ENCODE measurements around the gene SGCE. TPM values are rescaled to one million over a fixed set of nuclear protein-coding genes. Genes with fewer than 3 reads are reported as not detected.

Gene SGCE
- total RNA-seq, 1 experiment from 2014 or later: 56.2 TPM

GRCh38 chr7:94602181-94602580 lies 53.8 kb downstream of the SGCE start:
- H3K4me3 Mint-ChIP-seq (ENCODE audit: unreplicated experiment): no peak overlapping the region
- peaks cover 13% of the 10 kb centered on the region for H3K36me3 Mint-ChIP-seq (ENCODE audit: insufficient read depth, unreplicated experiment)
- TF ChIP-seq, protein P1, sequence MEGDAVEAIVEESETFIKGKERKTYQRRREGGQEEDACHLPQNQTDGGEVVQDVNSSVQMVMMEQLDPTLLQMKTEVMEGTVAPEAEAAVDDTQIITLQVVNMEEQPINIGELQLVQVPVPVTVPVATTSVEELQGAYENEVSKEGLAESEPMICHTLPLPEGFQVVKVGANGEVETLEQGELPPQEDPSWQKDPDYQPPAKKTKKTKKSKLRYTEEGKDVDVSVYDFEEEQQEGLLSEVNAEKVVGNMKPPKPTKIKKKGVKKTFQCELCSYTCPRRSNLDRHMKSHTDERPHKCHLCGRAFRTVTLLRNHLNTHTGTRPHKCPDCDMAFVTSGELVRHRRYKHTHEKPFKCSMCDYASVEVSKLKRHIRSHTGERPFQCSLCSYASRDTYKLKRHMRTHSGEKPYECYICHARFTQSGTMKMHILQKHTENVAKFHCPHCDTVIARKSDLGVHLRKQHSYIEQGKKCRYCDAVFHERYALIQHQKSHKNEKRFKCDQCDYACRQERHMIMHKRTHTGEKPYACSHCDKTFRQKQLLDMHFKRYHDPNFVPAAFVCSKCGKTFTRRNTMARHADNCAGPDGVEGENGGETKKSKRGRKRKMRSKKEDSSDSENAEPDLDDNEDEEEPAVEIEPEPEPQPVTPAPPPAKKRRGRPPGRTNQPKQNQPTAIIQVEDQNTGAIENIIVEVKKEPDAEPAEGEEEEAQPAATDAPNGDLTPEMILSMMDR (IDR thresholded peaks at IDR 0.05; ENCODE audit: insufficient read depth in 1 of 2, low read depth in 1 of 2, low read length in 1 of 2, severe bottlenecking in 1 of 2, unreplicated experiment in 1 of 2): no peak
- Histone ChIP-seq H3K9me3 (no peaks in the 10 kb centered on the region), H3K27me3 (replicated peaks; ENCODE audit: control insufficient read depth, insufficient read depth, low read length) (no peaks in the 10 kb centered on the region), H3K4me1 (no peaks in the 10 kb centered on the region), H3K36me3 (ENCODE audit: control insufficient read depth, insufficient read depth, low read length) (no peaks in the 10 kb centered on the region), H3K4me3 (ENCODE audit: low read depth, low read length) (no peak overlapping the region)
- H3K27ac Mint-ChIP-seq (ENCODE audit: unreplicated experiment): no peak overlapping the region
- peaks cover 9% of the 10 kb centered on the region for H3K9me3 Mint-ChIP-seq (ENCODE audit: unreplicated experiment)
- intact Hi-C loops (cut with micrococcal nuclease; ENCODE audit: unreplicated experiment): no loop called here
- no TSS peak for BruUV-seq (replicated peaks)
- CTCF ChIA-PET: no interaction called here
- POLR2A ChIA-PET: no interaction called here
- no peaks in the 10 kb centered on the region for H3K27me3 Mint-ChIP-seq (ENCODE audit: insufficient read depth, unreplicated experiment)
- no peaks in the 10 kb centered on the region for H3K4me1 Mint-ChIP-seq (ENCODE audit: low read depth, unreplicated experiment)
- no peak for DNase-seq

- H3K36me3 Mint-ChIP-seq (ENCODE audit: insufficient read depth, unreplicated experiment): peaks cover 13% of the 10 kb centered on the region
- H3K9me3 Mint-ChIP-seq (ENCODE audit: unreplicated experiment): peaks cover 2% of the 10 kb centered on the region
- H3K4me3 Mint-ChIP-seq (ENCODE audit: unreplicated experiment): no peak overlapping the region
- POLR2A ChIA-PET: no interaction called here
- CTCF ChIA-PET: no interaction called here
- no peaks in the 10 kb centered on the region for H3K9me3 ChIP-seq
- no peak for DNase-seq
- TF ChIP-seq, protein P1 (IDR thresholded peaks at IDR 0.05; ENCODE audit: insufficient read depth in 1 of 2, low read depth in 1 of 2, low read length in 1 of 2, severe bottlenecking in 1 of 2, unreplicated experiment in 1 of 2): no peak
- H3K4me3 ChIP-seq (ENCODE audit: low read depth, low read length): no peak overlapping the region
- no peaks in the 10 kb centered on the region for H3K27me3 Mint-ChIP-seq (ENCODE audit: insufficient read depth, unreplicated experiment)
- intact Hi-C loops (cut with micrococcal nuclease; ENCODE audit: unreplicated experiment): no loop called here
- H3K4me1 ChIP-seq: peaks cover 6% of the 10 kb centered on the region
- BruUV-seq (replicated peaks): no TSS peak
- H3K27me3 ChIP-seq (replicated peaks; ENCODE audit: control insufficient read depth, insufficient read depth, low read length): no peaks in the 10 kb centered on the region
- H3K36me3 ChIP-seq (ENCODE audit: control insufficient read depth, insufficient read depth, low read length): no peaks in the 10 kb centered on the region
- H3K4me1 Mint-ChIP-seq (ENCODE audit: low read depth, unreplicated experiment): no peaks in the 10 kb centered on the region
- H3K27ac Mint-ChIP-seq (ENCODE audit: unreplicated experiment): no peak overlapping the region
Observed at GRCh38 chr7:94600267-94600666, 55.7 kb downstream of the SGCE start.

- no peaks in the 10 kb centered on the region for H3K9me3 Mint-ChIP-seq (ENCODE audit: unreplicated experiment)
- H3K27me3 ChIP-seq (replicated peaks; ENCODE audit: control insufficient read depth, insufficient read depth, low read length): no peaks in the 10 kb centered on the region
- H3K4me1 Mint-ChIP-seq (ENCODE audit: low read depth, unreplicated experiment): peaks cover 8% of the 10 kb centered on the region
- H3K36me3 ChIP-seq (ENCODE audit: control insufficient read depth, insufficient read depth, low read length): no peaks in the 10 kb centered on the region
- TF ChIP-seq, protein P1 (IDR thresholded peaks at IDR 0.05; ENCODE audit: insufficient read depth in 1 of 2, low read depth in 1 of 2, low read length in 1 of 2, severe bottlenecking in 1 of 2, unreplicated experiment in 1 of 2): no peak
- no peak overlapping the region for H3K27ac Mint-ChIP-seq (ENCODE audit: unreplicated experiment)
- no TSS peak for BruUV-seq (replicated peaks)
- H3K4me3 ChIP-seq (ENCODE audit: low read depth, low read length): no peak overlapping the region
- no peak for DNase-seq
- H3K9me3 ChIP-seq: no peaks in the 10 kb centered on the region
- intact Hi-C loops (cut with micrococcal nuclease; ENCODE audit: unreplicated experiment): no loop called here
- no peak overlapping the region for H3K4me3 Mint-ChIP-seq (ENCODE audit: unreplicated experiment)
- H3K27me3 Mint-ChIP-seq (ENCODE audit: insufficient read depth, unreplicated experiment): no peaks in the 10 kb centered on the region
- POLR2A ChIA-PET: no interaction called here
- peaks cover 24% of the 10 kb centered on the region for H3K36me3 Mint-ChIP-seq (ENCODE audit: insufficient read depth, unreplicated experiment)
- CTCF ChIA-PET: interaction anchor here (0.6 kb wide), 1 partner anchor 61 kb away, joined by 3 read pairs; no protein-coding TSS in a partner anchor
- H3K4me1 ChIP-seq: peaks cover 22% of the 10 kb centered on the region
Observed at GRCh38 chr7:94595717-94596116, 60.2 kb downstream of the SGCE start.
